Measurements from ENCODE around the gene TMX1.

- TF ChIP-seq CTCF (conservative IDR thresholded peaks at IDR 0.05 in 1 of 2, IDR thresholded peaks at IDR 0.05 in 1 of 2; ENCODE audit: extremely low read depth in 1 of 2, insufficient read depth in 1 of 2, low read depth in 1 of 2, low read length in 2 of 2) = no peak
- TF ChIP-seq EZH2 (IDR thresholded peaks at IDR 0.05; ENCODE audit: borderline replicate concordance, low read length) = no peak
Measured at GRCh38 chr14:51294951-51295525, 55.0 kb downstream of the TMX1 start.

All from mammary epithelial cell (primary cell).